Activated CD8-positive, alpha-beta memory T cell treated with anti-CD3 and anti-CD28 coated beads for 4 hours (primary cell): ENCODE results near the gene CACNA1G.
A peak's percentile ranks its signal among the peaks of the same experiment; 100 is the strongest.

ENCODE experiments used
- DNase-seq, 2 donors: peaks; one replicate each; pipeline ENCODE4 v3.0.0-alpha.2; 2020; ENCODE audit warnings: low read depth in 2 of 2

Gene CACNA1G

DNA sequence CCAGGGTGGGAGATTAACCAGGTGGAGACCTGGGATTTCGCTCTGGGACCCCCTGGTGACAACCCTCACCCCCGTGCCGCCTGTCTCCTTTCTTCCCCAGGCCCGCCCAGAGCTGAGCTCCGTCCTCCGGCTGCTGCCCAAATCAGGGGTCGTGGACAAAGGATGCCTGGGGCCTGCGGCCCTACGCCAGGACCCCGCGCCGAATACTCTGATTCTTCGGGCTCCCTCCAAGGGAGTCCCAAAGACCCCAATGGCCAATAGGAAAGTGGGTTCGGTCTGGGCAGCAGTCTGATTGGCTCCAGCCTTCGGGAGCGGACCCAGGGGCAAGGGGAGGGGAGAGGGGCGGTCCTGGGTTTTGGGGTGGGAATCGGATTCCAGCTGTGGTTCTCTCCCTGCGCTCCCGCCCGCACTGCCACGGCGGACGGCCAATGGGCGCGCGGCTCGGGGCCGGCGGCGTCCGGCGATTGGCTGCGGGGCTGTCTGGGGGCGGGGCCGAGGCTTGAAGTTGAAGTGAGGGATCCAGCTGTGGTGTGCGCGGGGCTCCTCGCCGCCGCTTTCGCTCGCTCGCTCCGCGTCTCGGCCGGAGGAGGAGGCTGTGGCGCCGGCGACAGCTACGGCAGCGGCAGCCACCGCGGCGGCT is at the start of gene CACNA1G:
Gene CACNA1G, plus strand, starts transcription at position 531 of the 640 bp plus-strand sequence. CDS start 745 bp downstream, outside the sequence.
- peak; percentile 66 to 71 for DNase-seq

DNA sequence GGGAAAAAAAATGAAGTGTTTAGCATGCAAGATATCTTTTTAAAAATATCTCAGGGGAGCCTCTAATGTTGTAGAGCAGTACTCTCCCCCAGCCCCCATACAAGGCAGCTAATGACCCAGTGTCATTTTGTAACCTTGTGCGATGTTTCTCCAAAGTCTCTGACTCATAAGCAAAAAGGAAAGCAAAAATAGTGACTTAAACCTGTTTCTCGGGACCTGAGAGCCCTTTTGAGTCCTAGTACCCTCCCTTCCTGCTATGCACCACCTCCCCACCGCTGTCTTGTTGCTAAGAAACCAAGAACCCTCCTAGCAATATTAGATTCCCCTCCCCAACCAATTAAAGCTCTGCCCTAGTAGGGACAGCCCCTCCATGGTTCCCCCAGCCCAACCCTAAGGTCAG is 49.5 kb upstream of the CACNA1G start:
- DNase-seq: no peak

DNA sequence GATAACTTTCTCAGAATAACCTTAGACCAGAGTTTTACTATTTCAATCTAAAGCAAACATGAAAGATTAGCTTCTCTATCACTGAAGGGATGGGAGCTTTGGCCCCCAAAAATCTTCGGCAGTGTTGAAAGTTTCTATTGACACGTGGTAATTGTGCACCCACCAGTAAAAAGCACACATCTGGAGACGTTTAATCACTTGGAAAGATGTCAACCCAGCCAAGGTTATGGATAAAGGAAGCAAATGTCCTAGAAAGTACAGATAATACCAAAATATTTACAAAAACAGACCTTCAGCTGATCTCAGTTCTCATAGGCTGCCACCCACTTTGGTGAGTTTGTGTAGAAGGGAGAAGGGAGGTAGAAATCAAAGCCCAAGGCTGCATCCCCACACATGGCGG is 47.0 kb upstream of the CACNA1G start:
- no peak for DNase-seq

DNA sequence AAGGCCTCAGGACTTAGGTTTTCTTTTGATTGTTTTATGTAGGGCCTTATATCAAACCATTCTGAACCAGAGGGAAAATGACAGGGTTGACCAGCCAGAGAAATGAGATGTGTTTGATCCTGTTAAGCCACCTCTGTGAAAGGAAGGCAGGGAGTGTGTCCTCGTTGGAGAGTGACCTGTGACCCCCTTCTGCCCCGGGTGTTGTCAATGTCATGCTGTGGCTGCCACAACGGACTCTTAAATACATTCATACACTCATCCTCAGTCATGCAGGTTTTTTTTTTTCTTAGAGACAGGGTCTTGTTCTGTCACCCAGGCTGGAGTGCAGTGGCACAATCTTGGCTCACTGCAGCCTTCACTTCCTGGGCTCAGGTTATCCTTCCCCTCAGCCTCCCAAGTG is 46.1 kb upstream of the CACNA1G start:
- DNase-seq: no peak

DNA sequence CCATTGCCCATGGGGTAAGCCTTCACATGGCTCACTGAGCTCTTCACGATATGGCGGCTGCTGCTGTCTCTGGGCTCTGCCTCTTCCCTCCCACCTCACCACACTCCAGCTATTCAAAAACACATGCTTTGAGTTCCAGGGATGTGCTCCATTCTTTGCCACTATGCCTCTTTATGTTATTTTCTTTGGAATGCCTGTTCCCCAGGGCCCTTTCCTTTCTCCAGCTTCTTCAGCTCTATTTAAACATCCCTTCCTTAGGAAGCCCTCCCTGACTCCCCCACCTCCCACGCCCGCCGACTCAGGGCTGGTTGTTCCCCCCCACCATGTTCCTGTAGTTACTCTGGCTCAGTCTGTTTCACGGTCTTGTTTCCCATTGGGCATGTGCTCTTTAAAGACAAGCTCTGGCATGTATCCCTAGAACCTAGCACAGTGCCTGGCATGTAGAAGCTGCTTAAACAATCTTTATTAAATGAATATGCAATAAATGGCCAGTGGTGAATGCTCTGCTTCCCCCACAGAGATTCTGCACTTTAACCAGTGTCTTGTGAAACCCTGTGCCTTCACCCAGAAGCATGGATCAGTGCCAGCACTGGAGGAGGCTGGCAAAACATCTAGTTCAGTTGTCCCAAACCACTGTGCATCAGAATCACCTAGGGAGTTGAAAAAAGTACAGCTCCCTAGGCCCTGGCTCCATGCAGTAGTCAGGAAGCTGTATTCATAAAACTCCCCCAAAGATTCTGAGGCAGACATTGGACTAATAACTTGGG is 45.4 kb upstream of the CACNA1G start:
- no peak for DNase-seq

DNA sequence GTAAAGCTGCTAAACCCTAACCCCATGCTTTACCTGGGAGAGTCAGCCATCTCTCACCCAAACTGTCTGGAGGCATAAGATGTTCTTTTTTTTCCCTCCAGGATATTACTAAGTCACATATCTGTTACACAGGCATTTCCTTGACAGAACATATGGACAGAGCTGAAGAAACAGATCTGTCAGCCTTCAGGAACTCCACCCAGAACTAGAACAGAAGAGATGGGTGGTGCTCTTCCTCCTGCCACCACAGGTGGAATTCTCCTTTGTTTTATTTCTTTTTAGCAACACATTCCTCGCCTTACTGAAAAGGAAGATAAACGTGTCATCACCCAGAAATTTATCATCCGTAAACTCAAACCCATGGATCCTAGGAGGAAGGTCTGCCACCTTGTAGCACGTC is 43.5 kb upstream of the CACNA1G start:
- no peak for DNase-seq

DNA sequence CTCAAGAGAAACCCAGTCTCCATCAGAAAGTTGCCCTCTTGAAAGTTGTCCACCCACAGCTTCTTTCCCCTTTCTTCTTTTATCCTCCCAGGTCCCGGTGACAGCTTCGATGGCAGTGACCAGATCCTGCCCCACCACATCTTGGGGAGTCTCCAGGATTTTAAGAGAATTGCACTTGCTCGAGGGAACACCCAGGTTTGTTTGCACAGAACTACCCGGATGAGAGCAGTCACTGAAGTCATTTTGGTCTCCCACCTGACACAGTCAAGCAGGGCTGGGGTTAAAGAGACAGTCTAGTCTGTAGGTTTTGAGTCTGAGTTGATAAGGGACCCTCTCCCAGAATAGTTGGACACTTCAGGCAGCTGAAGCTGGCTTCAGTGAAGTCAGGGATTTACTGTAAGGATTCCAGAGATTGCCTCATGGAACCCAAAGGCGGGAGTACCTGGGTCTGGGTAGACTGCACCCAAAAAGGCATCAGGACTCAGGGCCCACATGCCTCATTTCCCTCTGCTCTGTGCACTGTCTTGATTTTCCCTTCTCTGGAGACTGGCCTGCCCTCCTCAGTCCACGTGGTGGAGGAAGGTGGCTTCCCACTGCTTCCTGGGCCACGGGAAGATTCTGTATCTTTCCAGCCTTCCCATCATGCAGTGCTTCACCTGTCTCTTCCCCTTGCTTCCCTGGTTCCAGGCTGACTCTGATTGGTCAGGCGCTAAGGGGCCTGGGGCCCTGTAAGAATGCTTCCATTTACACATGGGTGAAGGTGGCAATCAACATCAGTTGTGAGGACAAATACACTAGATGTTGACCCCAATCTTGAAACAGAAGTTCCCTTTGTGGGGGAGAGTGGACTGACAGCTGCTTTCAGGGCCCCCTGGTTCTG is 42.8 kb upstream of the CACNA1G start:
- no peak for DNase-seq

DNA sequence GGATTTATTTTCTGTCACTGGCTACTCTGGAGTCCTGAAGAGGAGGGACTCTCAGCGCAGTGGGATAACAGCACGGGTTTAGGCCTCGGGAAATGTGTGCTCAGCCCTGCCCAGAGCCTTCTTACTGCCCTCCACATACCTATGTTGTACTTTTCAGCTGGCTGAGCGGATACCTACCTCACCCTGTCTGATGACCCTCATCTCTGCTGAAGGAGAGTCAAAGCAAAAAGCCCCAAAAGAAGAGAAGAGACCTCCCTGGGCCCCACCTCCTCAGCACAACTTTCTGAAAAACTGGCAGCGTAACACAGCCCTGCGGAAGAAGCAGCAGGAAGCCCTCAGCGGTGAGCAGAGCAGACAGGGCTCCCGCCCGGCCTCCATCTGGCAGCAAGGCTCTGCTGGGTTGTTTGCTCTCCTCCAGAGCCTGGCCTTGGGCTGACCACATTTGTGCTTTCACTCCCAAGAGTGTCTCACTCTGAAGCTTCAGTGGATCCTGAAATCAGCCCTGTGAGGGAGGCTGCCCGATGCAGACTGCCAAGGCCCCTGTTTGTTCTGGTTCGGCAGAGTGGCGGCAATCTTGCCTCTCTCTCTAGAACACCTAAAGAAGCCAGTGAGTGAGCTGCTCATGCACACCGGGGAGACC is 42.0 kb upstream of the CACNA1G start:
- no peak for DNase-seq

DNA sequence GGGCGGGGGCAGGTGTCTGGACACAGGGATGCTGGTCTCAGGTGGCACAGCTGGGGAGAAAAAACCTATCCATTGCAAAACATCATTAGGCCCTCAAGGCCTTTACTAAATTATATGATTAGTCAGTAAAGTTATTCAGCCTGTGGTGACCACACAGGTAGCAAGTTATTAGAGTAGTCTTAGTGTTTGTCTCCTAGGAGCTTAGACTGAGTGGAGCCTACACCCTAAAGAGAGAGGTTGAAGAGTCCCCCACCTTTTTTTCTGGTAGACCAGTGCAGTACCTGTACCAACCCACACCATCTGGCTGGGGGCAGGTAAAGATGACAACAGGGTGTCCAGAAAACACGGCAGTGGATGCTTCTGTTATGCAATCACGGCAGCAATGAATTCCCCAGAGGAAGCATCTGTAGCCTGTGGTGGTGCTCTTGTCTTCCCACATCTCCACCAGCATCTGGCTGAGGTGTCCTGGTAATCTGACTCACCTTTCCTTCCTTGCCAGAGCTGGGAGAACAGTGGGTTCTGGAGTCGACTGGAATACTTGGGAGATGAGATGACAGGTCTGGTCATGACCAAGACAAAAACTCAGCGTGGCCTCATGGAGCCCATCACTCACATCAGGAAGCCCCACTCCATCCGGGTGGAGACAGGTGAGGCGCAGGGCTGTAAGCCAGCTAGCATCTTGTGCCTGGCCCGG is 41.2 kb upstream of the CACNA1G start:
- no peak for DNase-seq

DNA sequence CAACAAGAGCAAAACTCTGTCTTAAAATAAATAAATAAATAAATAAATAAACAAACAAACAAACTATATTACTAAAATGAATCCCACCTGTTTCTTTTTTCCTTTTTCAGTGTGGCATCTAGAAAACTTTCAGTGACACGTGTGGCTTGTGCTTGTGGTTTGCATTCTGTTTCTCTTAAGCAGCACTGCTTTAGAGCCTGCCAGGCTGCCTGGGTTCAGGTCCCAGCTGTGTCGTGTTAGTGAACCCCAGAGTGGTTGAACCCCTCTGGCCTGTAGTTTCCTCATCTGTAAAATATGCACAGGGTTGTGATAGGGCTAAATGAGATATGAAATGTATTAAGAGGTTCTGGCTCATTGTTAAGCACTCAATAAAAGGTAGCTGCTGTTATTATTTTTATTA is 40.0 kb upstream of the CACNA1G start:
- no peak for DNase-seq

DNA sequence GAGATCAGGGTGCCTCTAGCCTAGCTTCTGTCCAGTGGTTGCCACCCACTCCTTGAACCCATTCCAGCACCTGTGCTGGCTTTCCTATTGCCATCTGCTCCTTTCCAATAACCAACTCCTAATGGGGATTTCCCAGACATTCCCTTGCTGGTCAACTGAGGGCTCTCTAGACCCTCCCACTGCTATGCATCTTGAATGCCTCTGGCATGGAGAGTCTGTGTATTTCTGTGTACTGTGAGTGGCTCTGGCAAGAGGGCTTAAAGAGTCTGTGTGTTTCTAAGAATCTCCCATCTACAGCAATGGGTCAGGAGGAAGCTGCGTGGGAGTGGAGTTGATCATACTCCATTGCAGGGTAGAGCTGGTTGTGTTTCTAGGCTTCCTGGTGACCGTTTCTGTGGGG is 39.0 kb upstream of the CACNA1G start:
- no peak for DNase-seq

DNA sequence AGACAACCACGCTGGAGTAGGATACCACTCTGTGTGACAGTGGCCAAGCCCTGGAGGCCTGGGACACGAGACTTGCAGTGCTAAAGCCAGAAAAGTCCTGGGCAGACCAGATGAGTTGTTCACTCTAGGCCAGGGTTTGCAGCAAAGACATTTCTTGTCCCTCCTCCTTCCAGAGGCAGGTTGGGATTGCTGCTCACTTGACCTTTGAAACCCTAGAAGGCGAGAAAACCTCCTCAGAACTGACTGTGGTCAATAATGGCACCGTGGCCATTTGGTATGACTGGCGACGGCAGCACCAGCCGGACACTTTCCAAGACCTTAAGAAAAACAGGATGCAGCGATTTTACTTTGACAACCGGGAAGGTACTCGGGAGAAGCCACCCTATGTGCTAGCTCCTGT is 37.7 kb upstream of the CACNA1G start:
- DNase-seq: no peak

DNA sequence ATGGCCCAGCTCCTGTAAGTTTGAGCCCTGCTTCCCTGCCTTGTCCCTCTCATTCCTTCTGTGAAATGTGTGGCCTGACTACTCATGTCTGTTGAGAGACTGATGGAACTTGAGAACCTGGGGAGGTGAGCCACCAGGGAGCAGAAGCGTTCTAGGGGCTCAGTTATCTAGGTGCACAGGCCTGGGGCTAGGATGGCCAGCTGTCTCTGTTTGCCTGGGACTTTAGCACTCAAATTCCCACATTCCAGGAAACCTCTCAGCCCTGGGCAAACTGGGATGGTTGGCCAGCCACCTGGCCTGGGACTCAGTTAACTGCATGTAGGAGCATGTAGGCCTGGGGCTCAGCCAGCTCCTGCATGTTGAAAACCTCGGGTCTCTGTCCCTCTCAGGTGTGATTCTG is 37.3 kb upstream of the CACNA1G start:
- no peak for DNase-seq

DNA sequence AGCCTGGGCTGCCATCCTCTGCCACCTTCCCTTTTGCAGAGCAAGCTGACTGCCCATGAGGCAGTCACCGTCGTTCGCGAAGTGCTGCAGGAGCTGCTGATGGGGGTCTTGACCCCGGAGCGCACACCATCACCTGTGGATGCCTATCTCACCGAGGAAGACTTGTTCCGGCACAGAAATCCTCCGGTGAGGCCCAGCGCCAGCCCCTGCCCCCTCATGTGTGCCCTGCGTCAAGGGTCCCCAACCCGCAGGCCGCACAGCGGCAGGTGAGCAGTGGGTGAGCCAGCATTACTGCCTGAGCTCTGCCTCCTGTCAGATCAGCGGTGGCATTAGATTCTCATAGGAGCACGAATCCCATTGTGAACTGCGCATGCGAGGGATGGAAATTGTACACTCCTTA is 35.7 kb upstream of the CACNA1G start:
- no peak for DNase-seq

DNA sequence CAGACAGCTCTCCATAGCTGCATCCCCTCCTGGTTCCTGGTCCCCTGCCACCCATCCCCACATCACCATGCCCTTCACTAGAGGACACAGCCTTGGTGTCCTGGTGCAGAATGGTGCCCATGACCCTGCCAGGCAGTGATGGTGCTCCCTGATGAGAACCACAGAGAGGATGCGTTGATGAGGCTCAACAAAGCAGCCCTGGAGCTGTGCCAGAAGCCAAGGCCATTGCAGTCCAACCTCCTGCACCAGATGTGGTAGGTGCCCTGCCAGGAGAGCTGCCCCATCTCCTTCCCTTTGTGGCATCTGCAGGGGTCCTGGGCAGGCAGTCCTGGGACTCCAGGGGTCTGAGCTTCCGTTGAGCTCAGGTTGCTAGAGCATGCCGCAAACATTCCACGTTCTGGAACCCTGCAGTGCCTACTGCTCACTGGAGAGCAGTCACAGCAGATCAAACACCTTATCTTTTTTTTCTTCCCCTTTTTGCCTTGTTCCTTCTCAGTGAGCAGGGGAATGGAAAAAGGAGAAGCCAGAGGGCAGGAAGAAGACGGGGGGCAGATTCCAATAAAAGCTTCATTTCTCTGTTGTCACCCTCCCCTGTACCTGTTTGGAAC is 33.3 kb upstream of the CACNA1G start:
- DNase-seq: no peak

DNA sequence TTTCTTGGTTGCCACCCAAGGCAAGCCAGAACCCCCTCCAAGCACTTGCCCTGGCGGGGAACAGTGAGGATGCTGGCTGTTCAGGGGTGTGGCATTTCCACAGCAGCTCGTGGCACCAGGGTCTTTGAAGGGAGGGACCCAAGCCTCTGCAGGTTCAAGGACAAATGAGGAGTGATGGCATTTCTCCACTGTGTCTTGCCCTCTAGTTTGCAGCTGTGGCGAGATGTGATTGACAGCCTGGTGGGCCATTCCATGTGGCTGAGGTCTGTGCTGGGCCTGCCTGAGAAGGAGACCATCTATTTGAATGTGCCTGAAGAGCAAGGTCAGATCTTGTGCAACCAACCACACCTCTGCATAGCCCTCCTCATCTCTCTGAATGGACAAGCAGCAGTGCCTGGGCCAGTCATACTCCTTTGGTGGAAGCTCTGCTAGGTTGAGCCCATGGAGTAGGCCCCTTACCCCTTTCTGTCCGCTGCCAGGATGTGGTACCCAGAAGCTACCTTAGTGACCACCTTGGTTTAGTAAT is 32.5 kb upstream of the CACNA1G start:
- DNase-seq: no peak

DNA sequence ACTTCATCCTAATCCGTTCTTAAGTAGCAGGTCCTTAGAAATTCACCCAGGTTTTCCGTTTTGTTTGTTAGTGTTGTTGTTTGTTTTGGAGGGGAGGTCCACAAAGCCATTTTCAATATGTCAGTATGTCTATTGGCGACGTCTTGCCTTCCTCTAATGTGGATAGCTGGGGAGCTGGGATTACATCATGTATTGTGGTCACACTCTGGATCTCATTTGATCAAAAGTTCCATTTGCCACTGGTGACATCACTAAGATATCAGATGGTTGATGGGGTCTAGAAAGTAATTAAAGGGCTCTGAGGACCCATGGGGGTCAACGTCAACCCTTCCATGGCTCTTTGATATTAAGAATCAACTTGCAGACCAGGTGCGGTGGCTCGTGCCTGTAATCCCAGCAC is 30.7 kb upstream of the CACNA1G start:
- DNase-seq: no peak

DNA sequence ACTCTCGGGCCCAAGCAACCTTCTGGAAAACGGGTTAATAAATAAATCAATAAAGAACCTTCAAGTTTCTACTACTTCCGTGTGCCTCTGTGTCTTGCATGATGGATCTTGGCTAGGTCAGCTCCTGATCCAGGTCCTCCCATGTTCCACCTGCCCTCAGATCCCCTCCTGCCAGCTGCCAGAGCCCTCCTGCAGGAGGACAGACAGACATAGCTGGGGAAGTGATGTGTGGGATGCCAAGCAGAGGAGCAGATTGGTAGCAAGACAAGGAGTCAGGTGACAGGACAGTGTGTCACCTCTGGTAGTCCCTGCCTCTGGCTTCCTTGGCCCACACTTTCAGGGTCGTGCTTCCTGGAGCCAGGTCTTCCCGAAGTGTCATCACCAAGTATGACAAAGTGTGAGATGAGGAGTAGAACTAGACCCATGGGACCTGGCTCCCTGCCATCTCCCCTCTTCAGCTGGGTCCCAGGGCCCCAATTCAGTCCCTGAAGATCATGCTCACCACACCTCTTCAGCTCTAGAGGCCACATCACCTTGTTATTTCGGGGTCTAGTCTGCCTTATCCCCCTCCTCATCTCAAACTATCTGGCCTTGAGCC is 29.0 kb upstream of the CACNA1G start:
- no peak for DNase-seq

DNA sequence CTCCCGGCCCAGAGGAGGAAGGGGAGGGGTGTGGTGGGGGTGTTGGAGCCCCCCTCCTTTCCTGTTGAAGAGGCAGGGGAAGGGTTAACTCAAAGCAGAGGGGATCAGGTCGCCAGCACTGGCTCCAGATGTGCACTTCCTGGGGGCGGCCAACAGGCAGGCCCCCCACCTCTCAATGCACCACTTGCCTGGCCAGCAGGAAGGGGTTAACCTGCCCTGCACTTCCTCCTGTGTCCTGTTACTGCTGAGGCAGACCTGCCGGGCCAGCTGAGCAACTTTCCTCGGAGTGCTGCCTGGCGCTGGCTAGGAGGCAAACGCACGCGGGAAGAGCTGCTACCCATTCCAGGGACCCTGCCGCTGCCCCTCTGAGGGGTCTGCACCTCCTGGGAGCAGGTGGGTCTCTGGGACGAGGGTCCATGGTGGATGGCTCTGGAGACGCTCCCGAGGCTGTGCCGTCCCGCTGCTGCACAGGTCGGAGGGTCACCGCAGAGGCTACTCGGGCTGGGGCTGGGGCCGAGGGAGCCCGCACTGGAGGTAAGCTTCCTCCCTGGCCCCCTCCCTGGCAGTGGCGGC is 28.0 kb upstream of the CACNA1G start, which contains the start of gene EPN3:
Gene EPN3, plus strand, starts transcription at position 284 of the 573 bp plus-strand sequence. CDS start 3,822 bp downstream, outside the sequence.
- no peak for DNase-seq

DNA sequence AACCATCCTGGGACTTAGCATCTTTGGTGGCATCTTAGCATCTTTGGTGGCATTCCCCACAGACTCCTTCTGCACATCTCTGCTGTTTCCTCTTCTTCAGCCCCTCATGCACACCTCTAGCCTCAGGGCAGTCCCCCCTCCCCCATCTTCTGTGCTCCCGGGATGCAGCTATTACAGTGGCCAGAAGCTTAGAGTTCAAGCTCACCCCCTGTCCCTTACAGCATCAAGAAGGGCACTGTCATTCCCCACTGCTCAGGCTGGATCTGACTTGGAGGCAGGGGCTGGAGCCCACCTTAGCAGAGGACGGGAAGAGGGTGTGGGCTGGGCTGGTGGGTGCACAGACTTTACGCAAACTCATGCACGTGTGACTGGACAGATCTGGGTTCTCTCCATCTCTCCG is 27.3 kb upstream of the CACNA1G start:
- DNase-seq: no peak
